ENCODE results near the gene NEK2. TPM values are rescaled to one million over a fixed set of nuclear protein-coding genes. Genes with fewer than 3 reads are reported as not detected.

NEK2 gene
- total RNA-seq, 1 donor from 2014 or later: 3.9 TPM

- H3K27ac Mint-ChIP-seq (ENCODE audit: unreplicated experiment): no peak overlapping the region
Measured at GRCh38 chr1:211623515-211623914, 51.9 kb downstream of the NEK2 start.

GRCh38 chr1:211621447-211622198, 53.8 kb downstream of the NEK2 start:
- H3K27me3 Mint-ChIP-seq (ENCODE audit: unreplicated experiment): peaks cover 4% of the 10 kb centered on the region
- H3K4me1 Mint-ChIP-seq (ENCODE audit: unreplicated experiment): peaks cover 8% of the 10 kb centered on the region
- no peaks in the 10 kb centered on the region for H3K9me3 Mint-ChIP-seq (ENCODE audit: unreplicated experiment)
- H3K4me3 Mint-ChIP-seq (ENCODE audit: unreplicated experiment): no peak overlapping the region
- H3K36me3 Mint-ChIP-seq (ENCODE audit: low read depth, unreplicated experiment): no peaks in the 10 kb centered on the region
- H3K27ac Mint-ChIP-seq (ENCODE audit: unreplicated experiment): no peak overlapping the region
- no peak for TF ChIP-seq CTCF (IDR thresholded peaks at IDR 0.05; ENCODE audit: unreplicated experiment)
- no peak for DNase-seq (ENCODE audit: low spot score)

More at GRCh38 chr1:211623515-211623914, 51.9 kb downstream of the NEK2 start:
- no peak overlapping the region for H3K4me3 Mint-ChIP-seq (ENCODE audit: unreplicated experiment)
- no peak for DNase-seq (ENCODE audit: low spot score)
- no peaks in the 10 kb centered on the region for H3K36me3 Mint-ChIP-seq (ENCODE audit: low read depth, unreplicated experiment)
- H3K27me3 Mint-ChIP-seq (ENCODE audit: unreplicated experiment): peaks cover 4% of the 10 kb centered on the region
- H3K4me1 Mint-ChIP-seq (ENCODE audit: unreplicated experiment): peaks cover 8% of the 10 kb centered on the region
- TF ChIP-seq CTCF (IDR thresholded peaks at IDR 0.05; ENCODE audit: unreplicated experiment): no peak
- no peaks in the 10 kb centered on the region for H3K9me3 Mint-ChIP-seq (ENCODE audit: unreplicated experiment)

GRCh38 chr1:211620097-211620496, 55.3 kb downstream of the NEK2 start:
- TF ChIP-seq CTCF (IDR thresholded peaks at IDR 0.05; ENCODE audit: unreplicated experiment): no peak
- DNase-seq (ENCODE audit: low spot score): no peak
- peaks cover 6% of the 10 kb centered on the region for H3K27me3 Mint-ChIP-seq (ENCODE audit: unreplicated experiment)
- no peaks in the 10 kb centered on the region for H3K9me3 Mint-ChIP-seq (ENCODE audit: unreplicated experiment)
- no peaks in the 10 kb centered on the region for H3K36me3 Mint-ChIP-seq (ENCODE audit: low read depth, unreplicated experiment)
- H3K27ac Mint-ChIP-seq (ENCODE audit: unreplicated experiment): no peak overlapping the region
- no peak overlapping the region for H3K4me3 Mint-ChIP-seq (ENCODE audit: unreplicated experiment)
- peaks cover 8% of the 10 kb centered on the region for H3K4me1 Mint-ChIP-seq (ENCODE audit: unreplicated experiment)

DNA sequence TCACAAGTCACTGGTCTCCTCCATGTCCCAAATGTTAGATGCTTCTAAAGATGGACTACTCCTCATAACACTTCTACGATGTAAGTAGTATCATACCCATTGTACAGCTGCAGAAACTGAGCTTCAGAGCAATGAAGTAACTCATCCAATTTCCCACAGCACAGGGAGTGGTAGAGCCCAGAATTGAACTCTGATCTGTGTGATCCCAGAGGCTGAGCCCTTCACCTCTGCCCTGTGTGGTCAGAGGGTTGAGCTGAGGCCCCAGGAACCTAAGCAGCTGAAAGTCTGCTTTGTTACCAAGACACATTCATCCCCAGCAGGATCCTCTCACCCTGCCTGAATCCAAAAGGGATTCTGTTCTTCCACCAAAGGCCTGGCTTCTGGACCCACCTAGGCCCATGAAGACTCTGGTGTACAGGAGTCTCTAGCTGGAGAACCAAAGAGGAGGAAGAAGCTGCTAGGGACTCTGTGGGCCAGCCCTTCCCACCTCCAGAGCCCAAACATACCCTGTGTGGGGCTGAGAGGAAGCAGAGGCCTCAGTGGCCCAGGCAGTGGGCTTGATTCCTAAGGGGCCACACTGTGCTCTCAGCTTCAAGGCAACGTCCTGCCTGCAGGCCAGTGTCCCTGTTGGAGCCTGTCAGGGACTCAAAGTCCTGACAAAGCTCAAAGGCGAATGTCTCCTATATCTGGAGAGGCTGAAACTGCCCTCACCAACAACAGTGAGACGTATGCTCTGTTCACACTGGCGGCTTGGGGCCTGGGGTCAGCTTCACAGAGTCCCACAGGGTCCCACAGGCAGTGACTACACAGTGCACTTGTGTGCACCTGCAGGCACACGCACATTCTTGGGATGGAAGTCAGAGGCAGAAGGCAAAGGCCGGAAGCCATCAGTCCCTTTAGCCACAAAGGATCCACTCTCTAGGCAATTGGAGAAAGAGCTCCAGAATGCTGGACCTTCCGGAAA, 56.1 kb downstream of the NEK2 start:
- Mint-ChIP-seq H3K9me3 (ENCODE audit: unreplicated experiment) (no peaks in the 10 kb centered on the region), H3K36me3 (ENCODE audit: low read depth, unreplicated experiment) (no peaks in the 10 kb centered on the region), H3K4me3 (ENCODE audit: unreplicated experiment) (no peak overlapping the region), H3K27me3 (ENCODE audit: unreplicated experiment) (peaks cover 6% of the 10 kb centered on the region), H3K27ac (ENCODE audit: unreplicated experiment) (no peak overlapping the region), H3K4me1 (ENCODE audit: unreplicated experiment) (peaks cover 8% of the 10 kb centered on the region)
- TF ChIP-seq CTCF (IDR thresholded peaks at IDR 0.05; ENCODE audit: unreplicated experiment): no peak
- DNase-seq (ENCODE audit: low spot score): no peak

Measured in endothelial cell (in vitro differentiated cells).